ENCODE data around the gene FOXD4L6.
"Not testable (repeated sequence)": the region's sequence is repeated elsewhere in the genome, so short reads cannot be mapped to it uniquely, and the experiment has no call there.

DNA sequence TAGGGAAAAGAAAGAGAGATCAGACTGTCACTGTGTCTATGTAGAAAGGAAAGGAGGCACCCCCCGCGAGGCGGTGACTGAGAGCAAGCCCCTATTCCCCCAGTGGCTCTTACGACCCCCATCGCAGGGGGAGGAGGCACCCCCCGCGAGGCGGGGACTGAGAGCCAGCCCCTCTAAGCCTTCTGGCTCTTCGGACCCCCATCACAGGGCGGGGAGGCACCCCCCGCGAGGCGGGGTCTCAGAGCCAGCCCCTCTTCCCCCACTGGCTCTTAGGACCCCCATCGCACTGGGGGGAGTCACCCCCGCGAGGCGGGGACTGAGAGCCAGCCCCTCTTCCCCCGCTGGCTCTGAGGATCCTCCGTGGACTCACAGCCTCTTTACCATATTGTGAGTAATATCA, 23.9 kb downstream of the FOXD4L6 start:
- TF ChIP-seq, protein P1, sequence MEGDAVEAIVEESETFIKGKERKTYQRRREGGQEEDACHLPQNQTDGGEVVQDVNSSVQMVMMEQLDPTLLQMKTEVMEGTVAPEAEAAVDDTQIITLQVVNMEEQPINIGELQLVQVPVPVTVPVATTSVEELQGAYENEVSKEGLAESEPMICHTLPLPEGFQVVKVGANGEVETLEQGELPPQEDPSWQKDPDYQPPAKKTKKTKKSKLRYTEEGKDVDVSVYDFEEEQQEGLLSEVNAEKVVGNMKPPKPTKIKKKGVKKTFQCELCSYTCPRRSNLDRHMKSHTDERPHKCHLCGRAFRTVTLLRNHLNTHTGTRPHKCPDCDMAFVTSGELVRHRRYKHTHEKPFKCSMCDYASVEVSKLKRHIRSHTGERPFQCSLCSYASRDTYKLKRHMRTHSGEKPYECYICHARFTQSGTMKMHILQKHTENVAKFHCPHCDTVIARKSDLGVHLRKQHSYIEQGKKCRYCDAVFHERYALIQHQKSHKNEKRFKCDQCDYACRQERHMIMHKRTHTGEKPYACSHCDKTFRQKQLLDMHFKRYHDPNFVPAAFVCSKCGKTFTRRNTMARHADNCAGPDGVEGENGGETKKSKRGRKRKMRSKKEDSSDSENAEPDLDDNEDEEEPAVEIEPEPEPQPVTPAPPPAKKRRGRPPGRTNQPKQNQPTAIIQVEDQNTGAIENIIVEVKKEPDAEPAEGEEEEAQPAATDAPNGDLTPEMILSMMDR (conservative IDR thresholded peaks at IDR 0.05 in 1 of 2, IDR thresholded peaks at IDR 0.05 in 1 of 2; ENCODE audit: extremely low read depth in 1 of 2, insufficient read depth in 1 of 2, low read depth in 1 of 2, low read length in 2 of 2): not testable (repeated sequence)
- TF ChIP-seq EZH2 (IDR thresholded peaks at IDR 0.05; ENCODE audit: borderline replicate concordance, low read length): not testable (repeated sequence)

All from mammary epithelial cell (primary cell).